ENCODE data around the gene STX18. TPM values are rescaled to one million over a fixed set of nuclear protein-coding genes. Genes with fewer than 3 reads are reported as not detected.

STX18 gene
- total RNA-seq, 1 experiment from 2014 or later = 20.9 TPM

- no peak overlapping the region for H4K91ac ChIP-seq (ENCODE audit: insufficient read length, low read depth, low read length)
- H3K23me2 ChIP-seq (ENCODE audit: insufficient read length, low read depth, low read length, poor library complexity, severe bottlenecking) = no peaks in the 10 kb centered on the region
- H3K4me3 Mint-ChIP-seq = no peak overlapping the region
- no peak overlapping the region for H2AK5ac ChIP-seq (ENCODE audit: insufficient read length, low read length)
- no peak overlapping the region for H3K18ac ChIP-seq (ENCODE audit: insufficient read length, low read depth, low read length)
- no peaks in the 10 kb centered on the region for H3K27me3 ChIP-seq (ENCODE audit: insufficient read depth, low read length)
- no peak overlapping the region for H4K8ac ChIP-seq (replicated peaks; ENCODE audit: insufficient read length, low read depth, low read length)
- peaks cover 4 to 11% (median 10%) of the 10 kb centered on the region in 3 experiments for H3K36me3 Mint-ChIP-seq (ENCODE audit: insufficient read depth in 1 of 3, low read depth in 3 of 3)
- H3K4me2 ChIP-seq (ENCODE audit: insufficient read depth, insufficient read length, low read length) = no peak overlapping the region
- H4K5ac ChIP-seq (ENCODE audit: insufficient read length, low read depth, low read length) = no peak overlapping the region
- no peaks in the 10 kb centered on the region for H3K9me3 ChIP-seq (ENCODE audit: control insufficient read depth, low read depth, low read length)
- no peaks in the 10 kb centered on the region for H3K27me3 Mint-ChIP-seq (ENCODE audit: low read depth)
- H2BK5ac ChIP-seq (ENCODE audit: insufficient read length, low read length) = no peak overlapping the region
- H2BK12ac ChIP-seq (ENCODE audit: insufficient read length, low read depth, low read length) = no peak overlapping the region
- DNase-seq = no peak
- no peak overlapping the region for H3K4ac ChIP-seq (ENCODE audit: low read depth, low read length)
- TF ChIP-seq CTCF (conservative IDR thresholded peaks at IDR 0.05) = no peak
- no peak overlapping the region for H2AFZ ChIP-seq (ENCODE audit: low read length)
- no peak overlapping the region for H3K9ac ChIP-seq (ENCODE audit: extremely low read depth, insufficient read length, low read length)
- no peak overlapping the region for H2BK15ac ChIP-seq (ENCODE audit: low read depth, low read length)
- H3T11ph ChIP-seq (ENCODE audit: low read length) = no peak overlapping the region
- no peak overlapping the region for H3K23ac ChIP-seq (ENCODE audit: insufficient read length, low read depth, low read length)
- no peak overlapping the region for H3K56ac ChIP-seq (ENCODE audit: insufficient read length, low read depth, low read length)
- no peak overlapping the region for H2BK20ac ChIP-seq (ENCODE audit: low read depth, low read length, poor library complexity, severe bottlenecking)
- H3K4me1 ChIP-seq (ENCODE audit: insufficient read depth, low read length) = no peaks in the 10 kb centered on the region
- H3K14ac ChIP-seq (ENCODE audit: insufficient read depth, low read length) = no peak overlapping the region
- H4K20me1 ChIP-seq (ENCODE audit: control insufficient read depth, insufficient read depth, insufficient read length) = no peaks in the 10 kb centered on the region
- no peak overlapping the region for H2BK120ac ChIP-seq (ENCODE audit: low read depth, low read length, poor library complexity, severe bottlenecking)
- H3K4me1 Mint-ChIP-seq = 0 out of 4 replicates have a peak, but pooled peaks cover 0 to 4% of the 10 kb centered on the region in 2 experiments
- no peaks in the 10 kb centered on the region for H3K79me1 ChIP-seq (ENCODE audit: insufficient read depth, low read depth, low read length, poor library complexity, severe bottlenecking)
- no peak overlapping the region for H3K27ac ChIP-seq (ENCODE audit: insufficient read length, low read depth, low read length)
- H3K79me2 ChIP-seq (ENCODE audit: insufficient read depth, low read length) = no peaks in the 10 kb centered on the region
- no CpG with 5 or more reads among the region's 7 CpGs for WGBS (ENCODE audit: extremely low coverage, insufficient read length, low lambda C conversion rate)
- H3K9me3 Mint-ChIP-seq = peaks cover 0 to 2% of the 10 kb centered on the region in 2 experiments; a peak in 2 of 5 replicates
- H3K27ac Mint-ChIP-seq = peak overlapping the region in 1 of 3 experiments; percentile 34; a peak in 1 of 7 replicates
Measured at GRCh38 chr4:4413806-4414205, 128.0 kb downstream of the STX18 start.
